Erythroblast (primary cell): ENCODE measurements around the gene B4GALT7.

Source experiments
- GATA1 ChIP-seq: IDR thresholded peaks from 2 replicates; pipeline ENCODE4 v1.6.1; 2011; ENCODE audit warnings: low read depth, mild to moderate bottlenecking, control low read depth, low read length, moderate library complexity
- POLR2A ChIP-seq: IDR thresholded peaks from 2 replicates; pipeline ENCODE4 v1.6.1; 2011; ENCODE audit warnings: mild to moderate bottlenecking, low read length

DNA sequence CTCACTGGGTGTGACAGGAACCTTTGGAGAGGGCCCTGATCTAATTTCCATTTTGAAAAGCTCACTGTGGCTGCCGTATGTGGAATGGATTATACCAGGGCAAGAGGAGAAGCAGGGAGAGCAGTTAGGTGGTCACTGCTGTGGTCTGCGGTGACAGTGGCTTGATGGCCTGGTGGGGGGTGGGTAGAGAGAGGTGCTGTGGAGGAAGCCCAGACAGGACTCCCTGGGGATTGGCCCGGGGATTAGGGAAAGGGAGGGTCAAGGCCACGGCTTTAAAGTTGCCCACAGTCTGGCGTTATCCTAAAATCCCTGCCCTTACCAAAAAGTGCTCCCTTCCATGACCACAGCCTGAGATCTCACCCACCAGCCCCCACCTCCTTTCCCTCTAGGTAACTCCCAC is 4.7 kb downstream of the B4GALT7 start:
- no peak for TF ChIP-seq POLR2A
- no peak for TF ChIP-seq GATA1
